Measurements from ENCODE around the gene CDC25B.

CDC25B gene

DNA sequence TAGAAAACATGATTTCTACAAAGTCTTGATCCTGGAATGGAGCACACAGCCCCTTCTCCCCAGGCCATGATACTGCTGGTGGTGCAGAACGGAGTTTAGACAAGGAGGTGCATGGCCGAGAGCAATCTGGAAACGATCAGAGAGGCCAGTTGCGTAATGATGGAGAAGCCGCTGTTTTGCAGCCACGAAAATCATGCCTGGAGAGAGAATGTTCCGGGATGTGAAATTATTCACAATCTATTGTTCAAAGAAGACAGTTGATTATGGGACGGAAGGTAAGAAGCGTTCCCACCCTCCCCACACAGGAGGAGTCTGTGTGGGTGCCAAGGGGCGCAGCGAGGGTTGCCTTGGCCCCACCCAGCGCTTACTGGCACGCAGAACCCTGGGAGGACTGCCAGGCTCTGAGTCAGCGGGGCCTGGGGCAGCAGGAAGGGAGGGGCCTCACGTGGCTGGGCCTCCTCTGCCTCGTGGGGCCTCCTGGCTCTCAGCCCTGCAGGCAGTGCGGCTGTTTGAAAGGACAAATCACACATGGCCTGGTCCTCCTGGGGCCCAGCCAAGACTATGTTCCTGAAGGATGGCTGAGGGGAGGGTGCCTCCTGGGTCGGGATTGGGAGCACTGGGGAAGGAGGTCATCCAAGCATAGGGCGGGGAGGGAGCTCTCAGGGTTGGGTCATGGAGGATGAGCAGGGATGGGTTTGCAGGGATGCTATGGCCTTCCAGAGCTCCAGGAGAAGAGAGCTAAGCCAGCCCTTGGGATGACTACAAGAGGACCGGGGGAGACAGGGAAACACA, 15.6 kb downstream of the CDC25B start:
- TF ChIP-seq, protein P1, sequence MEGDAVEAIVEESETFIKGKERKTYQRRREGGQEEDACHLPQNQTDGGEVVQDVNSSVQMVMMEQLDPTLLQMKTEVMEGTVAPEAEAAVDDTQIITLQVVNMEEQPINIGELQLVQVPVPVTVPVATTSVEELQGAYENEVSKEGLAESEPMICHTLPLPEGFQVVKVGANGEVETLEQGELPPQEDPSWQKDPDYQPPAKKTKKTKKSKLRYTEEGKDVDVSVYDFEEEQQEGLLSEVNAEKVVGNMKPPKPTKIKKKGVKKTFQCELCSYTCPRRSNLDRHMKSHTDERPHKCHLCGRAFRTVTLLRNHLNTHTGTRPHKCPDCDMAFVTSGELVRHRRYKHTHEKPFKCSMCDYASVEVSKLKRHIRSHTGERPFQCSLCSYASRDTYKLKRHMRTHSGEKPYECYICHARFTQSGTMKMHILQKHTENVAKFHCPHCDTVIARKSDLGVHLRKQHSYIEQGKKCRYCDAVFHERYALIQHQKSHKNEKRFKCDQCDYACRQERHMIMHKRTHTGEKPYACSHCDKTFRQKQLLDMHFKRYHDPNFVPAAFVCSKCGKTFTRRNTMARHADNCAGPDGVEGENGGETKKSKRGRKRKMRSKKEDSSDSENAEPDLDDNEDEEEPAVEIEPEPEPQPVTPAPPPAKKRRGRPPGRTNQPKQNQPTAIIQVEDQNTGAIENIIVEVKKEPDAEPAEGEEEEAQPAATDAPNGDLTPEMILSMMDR (IDR thresholded peaks at IDR 0.05; ENCODE audit: borderline replicate concordance, control extremely low read depth, extremely low read depth, insufficient read depth, missing control alignments), result no peak
- in situ Hi-C loops (cut with MboI; ENCODE audit: low sequenced_read_pairs, unreplicated experiment), result no loop called here
- no peak for DNase-seq (ENCODE audit: low spot score)

- no peak for DNase-seq (ENCODE audit: low spot score)
- in situ Hi-C loops (cut with MboI; ENCODE audit: low sequenced_read_pairs, unreplicated experiment), result no loop called here
Observed at GRCh38 chr20:3812259-3812681, 16.2 kb downstream of the CDC25B start.

DNA sequence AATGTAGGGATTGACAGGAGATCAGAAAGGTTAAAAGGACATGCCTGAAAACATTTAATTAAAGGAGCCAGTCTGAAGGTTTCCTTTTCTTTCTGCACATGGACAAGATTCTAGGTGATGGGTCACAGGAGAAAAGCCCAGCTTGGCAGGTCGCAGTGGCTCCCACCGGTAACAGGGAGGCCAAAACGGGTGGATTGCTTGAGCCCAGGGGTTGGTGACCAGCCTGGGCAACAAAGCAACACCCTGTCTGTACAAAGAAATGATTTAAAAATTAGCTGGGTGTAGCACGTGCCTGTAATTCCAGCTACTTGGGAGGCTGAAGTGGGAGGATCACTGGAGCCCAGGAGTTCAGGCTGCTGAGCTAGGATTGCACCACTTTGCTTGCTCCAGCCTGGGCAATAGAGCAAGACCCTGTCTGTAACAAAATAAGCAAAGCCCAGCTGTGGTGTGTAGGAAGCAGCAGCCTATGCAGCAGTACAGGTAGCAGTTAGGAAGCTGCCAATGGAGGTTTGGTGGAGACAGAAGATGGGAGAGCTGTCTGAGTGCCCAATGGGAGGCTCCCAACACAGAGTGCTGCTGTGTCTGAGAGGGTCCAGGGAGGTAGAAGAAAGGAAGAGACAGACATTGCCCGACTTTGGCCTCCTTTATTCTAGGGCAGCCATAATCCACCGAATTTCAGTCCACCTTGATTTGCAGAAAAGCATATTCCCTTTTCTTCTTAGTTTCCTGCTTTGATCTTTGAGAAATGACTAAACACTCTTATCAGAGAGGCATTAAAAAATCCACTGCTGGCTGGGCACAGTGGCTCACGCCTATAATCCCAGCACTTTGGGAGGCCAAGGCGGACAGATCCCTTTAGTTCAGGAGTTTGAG, 17.1 kb downstream of the CDC25B start:
- in situ Hi-C loops (cut with MboI; ENCODE audit: low sequenced_read_pairs, unreplicated experiment), result no loop called here
- no peak for DNase-seq (ENCODE audit: low spot score)

More at GRCh38 chr20:3812259-3812681, 16.2 kb downstream of the CDC25B start:
- TF ChIP-seq, protein P1 (IDR thresholded peaks at IDR 0.05; ENCODE audit: borderline replicate concordance, control extremely low read depth, extremely low read depth, insufficient read depth, missing control alignments), result no peak

DNA sequence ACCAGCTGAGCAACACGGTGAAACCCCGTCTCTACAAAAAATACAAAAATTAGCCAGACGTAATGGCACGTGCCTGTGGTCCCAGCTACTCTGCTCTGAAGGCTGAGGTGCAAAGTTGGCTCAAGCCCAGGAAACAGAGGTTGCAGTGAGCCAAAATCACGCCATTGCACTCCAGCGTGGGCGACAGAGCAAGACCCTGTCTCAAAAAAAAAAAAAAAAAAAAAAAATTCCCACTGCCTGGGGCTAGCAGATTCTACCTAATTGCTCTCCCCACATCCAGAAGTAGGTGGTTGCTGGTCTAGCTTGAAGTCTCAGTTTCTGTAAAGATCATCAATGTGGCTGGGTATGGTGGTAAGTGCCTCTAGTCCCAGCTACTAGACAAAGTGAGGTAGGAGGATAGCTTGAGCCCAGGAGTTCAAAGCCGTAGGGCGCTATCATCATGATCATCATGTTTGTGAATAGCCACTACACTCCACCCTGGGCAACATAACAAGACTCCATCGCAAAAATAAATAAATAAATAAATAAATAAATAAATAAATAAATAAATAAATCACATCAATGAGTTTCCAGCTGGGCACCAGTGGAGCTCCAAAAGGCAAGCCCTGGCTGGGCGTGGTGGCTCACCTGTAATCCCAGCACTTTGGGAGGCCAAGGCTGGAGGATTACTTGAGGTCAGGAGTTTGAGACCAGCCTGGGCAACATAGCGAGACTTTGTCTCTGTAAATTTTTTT, 17.9 kb downstream of the CDC25B start:
- TF ChIP-seq, protein P1 (IDR thresholded peaks at IDR 0.05; ENCODE audit: borderline replicate concordance, control extremely low read depth, extremely low read depth, insufficient read depth, missing control alignments), result no peak
- in situ Hi-C loops (cut with MboI; ENCODE audit: low sequenced_read_pairs, unreplicated experiment), result no loop called here
- DNase-seq (ENCODE audit: low spot score), result no peak

More for the DNA sequence above, 17.1 kb downstream of the CDC25B start:
- TF ChIP-seq, protein P1 (IDR thresholded peaks at IDR 0.05; ENCODE audit: borderline replicate concordance, control extremely low read depth, extremely low read depth, insufficient read depth, missing control alignments), result no peak

- in situ Hi-C loops (cut with MboI; ENCODE audit: low sequenced_read_pairs, unreplicated experiment), result no loop called here
- TF ChIP-seq, protein P1 (IDR thresholded peaks at IDR 0.05; ENCODE audit: borderline replicate concordance, control extremely low read depth, extremely low read depth, insufficient read depth, missing control alignments), result no peak
- no peak for DNase-seq (ENCODE audit: low spot score)
Observed at GRCh38 chr20:3814928-3815495, 18.9 kb downstream of the CDC25B start.
